Neuron (in vitro differentiated cells): ENCODE results near the gene NEMF.
A peak's percentile ranks its signal among the peaks of the same experiment; 100 is the strongest.
"Not testable (repeated sequence)": the region's sequence is repeated elsewhere in the genome, so short reads cannot be mapped to it uniquely, and the experiment has no call there.

Experiments
- H2AFZ ChIP-seq: one replicate; pipeline ENCODE4 v1.6.1; 2013; ENCODE audit warnings: low read depth, mild to moderate bottlenecking, inconsistent platforms, low read length, moderate library complexity
- H3K27me3 ChIP-seq: one replicate; pipeline ENCODE4 v1.6.1; 2013; ENCODE audit warnings: low read length; ENCODE audit not compliant: insufficient read depth
- H3K36me3 ChIP-seq: one replicate; pipeline ENCODE4 v1.6.1; 2013; ENCODE audit warnings: low read length; ENCODE audit not compliant: insufficient read depth
- H3K4me1 ChIP-seq: one replicate; pipeline ENCODE4 v1.6.1; 2013; ENCODE audit warnings: low read length; ENCODE audit not compliant: insufficient read depth
- H3K4me3 ChIP-seq: 2 replicates; pipeline ENCODE4 v1.5.1; 2013; ENCODE audit warnings: mild to moderate bottlenecking, low read length, moderate library complexity
- H3K9me3 ChIP-seq: one replicate; pipeline ENCODE4 v1.6.1; 2013; ENCODE audit warnings: low read length

Gene NEMF

DNA sequence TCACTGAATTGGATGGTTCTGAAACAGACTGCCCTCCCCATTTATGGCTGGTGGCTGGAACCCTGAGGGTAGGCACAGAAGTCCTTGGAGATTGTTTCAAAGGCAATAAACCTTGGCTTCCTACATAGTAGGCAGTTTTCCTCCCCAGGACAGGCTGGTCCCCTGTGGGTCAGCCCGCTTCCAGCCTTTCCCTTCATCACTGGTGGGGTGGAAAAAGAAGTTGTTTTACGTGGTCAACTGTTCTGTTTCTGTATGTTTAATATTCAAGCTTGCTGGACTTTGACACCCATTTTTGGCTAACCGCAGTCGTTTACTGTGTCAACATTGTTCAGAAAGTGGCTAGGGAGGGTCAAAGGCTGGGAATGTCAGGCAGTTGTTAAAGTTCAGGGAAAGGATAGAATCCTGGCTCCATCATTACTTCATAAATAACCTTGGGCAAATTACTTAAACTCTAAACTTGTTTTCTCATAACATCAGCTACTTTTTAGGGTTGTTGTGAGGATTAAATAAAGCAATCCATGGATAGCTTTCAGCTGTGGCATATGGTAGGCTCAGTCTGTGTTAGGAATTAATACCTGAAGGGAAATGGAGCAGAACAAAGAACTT is 82.3 kb downstream of the NEMF start:
- H2AFZ ChIP-seq = no peak overlapping the region
- peaks cover 25% of the 10 kb centered on the region for H3K4me1 ChIP-seq
- no peaks in the 10 kb centered on the region for H3K9me3 ChIP-seq
- H3K36me3 ChIP-seq = peaks cover 21% of the 10 kb centered on the region
- H3K4me3 ChIP-seq = peak overlapping the region; percentile 87
- no peaks in the 10 kb centered on the region for H3K27me3 ChIP-seq

DNA sequence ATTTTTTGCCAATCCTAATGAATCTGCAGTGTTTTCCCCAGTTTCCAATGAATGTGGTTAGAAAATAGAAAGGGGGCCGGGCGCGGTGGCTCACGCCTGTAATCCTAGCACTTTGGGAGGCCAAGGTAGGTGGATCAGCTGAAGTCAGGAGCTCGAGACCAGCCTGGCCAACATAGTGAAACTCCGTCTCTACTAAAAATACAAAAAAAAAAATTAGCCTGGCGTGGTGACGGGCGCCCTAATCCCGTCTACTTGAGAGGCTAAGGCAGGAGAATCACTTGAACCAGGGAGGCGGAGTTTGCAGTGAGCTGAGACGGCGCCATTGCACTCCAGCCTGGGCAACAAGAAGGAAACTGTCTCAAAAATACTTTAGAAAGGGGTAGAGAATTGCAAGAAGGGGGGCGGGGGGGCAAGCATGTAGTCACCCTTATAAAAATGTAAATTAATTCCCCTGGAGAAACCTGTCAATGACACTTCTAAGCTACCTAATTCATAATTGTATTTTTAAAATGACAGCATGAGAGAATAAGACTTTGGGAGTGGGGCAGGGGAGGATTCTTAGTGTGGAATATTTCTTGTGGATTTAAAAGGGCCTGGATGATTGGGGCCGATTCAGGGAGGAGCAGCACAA is 82.9 kb downstream of the NEMF start:
- H3K36me3 ChIP-seq = peaks cover 15% of the 10 kb centered on the region
- no peaks in the 10 kb centered on the region for H3K9me3 ChIP-seq
- peak overlapping the region; percentile 87 for H3K4me3 ChIP-seq
- peaks cover 25% of the 10 kb centered on the region for H3K4me1 ChIP-seq
- H3K27me3 ChIP-seq = no peaks in the 10 kb centered on the region
- no peak overlapping the region for H2AFZ ChIP-seq

DNA sequence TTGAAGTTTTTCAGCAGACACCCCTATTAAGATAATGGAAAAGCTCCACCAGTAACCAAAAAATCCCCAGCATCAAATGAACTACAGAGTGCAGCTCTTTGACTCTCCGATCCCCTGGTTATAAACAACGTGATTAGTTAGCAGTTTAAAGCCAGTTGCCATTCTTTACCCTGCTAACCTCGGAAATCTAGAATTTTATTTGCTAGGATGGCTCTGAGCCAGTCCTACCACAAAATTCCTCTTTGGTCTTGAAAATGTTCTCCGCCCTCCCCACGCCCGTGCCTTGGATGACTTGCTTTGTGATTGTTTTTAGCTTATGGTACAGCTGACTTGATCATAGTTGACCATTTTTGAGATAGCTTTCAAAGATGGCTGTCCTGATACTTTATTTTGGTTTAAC is 83.4 kb downstream of the NEMF start:
- peaks cover 25% of the 10 kb centered on the region for H3K4me1 ChIP-seq
- H2AFZ ChIP-seq = no peak overlapping the region
- H3K4me3 ChIP-seq = peak overlapping the region; percentile 87
- no peaks in the 10 kb centered on the region for H3K9me3 ChIP-seq
- no peaks in the 10 kb centered on the region for H3K27me3 ChIP-seq
- H3K36me3 ChIP-seq = peaks cover 10% of the 10 kb centered on the region

DNA sequence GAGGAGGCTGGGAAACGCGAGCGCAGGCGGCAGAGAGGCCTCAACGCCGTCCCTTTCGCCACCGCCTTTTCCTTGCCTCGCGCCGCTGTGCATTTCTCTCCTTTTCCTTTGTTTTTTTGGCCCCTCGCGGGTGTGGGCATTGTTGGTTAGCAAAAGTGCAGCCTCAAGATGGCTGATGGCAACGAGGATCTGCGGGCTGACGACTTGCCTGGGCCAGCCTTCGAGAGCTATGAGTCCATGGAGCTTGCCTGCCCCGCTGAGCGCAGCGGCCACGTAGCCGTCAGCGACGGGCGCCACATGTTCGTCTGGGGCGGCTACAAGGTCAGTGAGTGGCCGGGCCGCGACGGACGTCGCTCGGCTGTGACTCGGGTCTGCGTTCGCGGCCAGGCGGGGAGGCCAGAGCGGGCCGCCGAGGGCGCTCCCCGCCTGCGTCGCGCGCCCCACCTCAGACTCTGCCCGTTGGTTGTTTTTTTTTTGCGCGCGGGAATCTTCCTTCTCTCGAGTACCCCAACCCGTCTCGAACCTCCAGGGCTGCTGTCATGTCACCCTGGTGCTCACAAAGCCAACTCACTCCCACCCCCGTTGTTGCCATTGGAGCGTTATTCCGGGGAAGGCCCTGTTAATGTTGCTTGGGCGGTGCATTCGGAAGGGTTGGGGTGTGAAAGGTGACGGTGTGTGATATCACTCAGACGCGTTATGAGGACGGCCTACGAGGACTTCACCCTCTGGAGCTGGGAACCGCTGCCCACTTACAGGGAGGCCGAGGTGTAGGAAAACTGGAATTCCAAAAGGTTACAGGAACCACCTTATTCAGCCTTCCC is 84.1 kb downstream of the NEMF start:
- Histone ChIP-seq H3K9me3 (no peaks in the 10 kb centered on the region), H3K4me1 (peaks cover 25% of the 10 kb centered on the region), H3K27me3 (no peaks in the 10 kb centered on the region), H3K4me3 (peak overlapping the region; percentile 87), H3K36me3 (peaks cover 7% of the 10 kb centered on the region), H2AFZ (peak overlapping the region; percentile 99)

DNA sequence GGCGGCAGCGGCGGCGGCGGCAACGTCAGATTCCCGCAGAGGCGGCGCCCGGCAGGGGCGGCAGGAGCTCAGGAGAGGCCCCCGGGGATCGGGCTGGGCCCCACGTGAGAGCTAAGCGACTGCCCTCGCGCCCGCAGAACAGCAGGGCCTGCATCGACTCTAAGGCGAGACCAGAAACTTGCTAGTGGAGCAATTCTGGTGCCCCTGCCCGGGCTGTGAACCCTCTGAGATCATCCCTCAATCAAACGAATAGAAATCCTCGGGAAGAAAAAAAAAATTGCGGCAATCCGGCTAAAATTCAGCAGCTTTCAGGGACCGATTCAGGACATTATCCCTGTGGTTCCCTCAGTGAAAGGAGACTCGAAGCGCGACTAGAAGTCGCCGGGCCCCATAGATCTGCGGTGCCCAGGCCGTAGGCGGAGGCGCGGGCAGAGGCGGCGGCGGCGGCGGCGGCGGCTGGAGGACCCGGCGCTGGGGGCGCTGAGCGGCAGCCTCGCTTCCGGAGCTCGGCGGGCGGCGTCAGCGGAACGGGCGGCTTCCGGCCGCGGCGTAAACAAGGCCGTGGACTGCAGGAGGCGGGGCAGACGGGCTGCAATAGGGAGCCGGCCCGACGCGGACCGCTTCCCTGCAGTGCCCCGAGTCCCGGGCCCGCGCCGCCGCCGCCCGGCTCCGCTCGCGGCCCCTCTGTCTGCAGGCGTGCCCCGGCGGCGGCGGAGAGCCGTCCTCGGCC is 84.9 kb downstream of the NEMF start, which contains the start of gene KLHDC2:
Gene KLHDC2, plus strand, starts transcription at position 583 of the 730 bp plus-strand sequence. CDS start 316 bp downstream, outside the sequence.
- peaks cover 25% of the 10 kb centered on the region for H3K4me1 ChIP-seq
- no peaks in the 10 kb centered on the region for H3K9me3 ChIP-seq
- peak within 1 kb of the TSS; percentile 99 for H2AFZ ChIP-seq
- peak within 1 kb of the TSS; percentile 87 for H3K4me3 ChIP-seq
- no peaks in the 10 kb centered on the region for H3K27me3 ChIP-seq
- H3K36me3 ChIP-seq = peaks cover 7% of the 10 kb centered on the region

DNA sequence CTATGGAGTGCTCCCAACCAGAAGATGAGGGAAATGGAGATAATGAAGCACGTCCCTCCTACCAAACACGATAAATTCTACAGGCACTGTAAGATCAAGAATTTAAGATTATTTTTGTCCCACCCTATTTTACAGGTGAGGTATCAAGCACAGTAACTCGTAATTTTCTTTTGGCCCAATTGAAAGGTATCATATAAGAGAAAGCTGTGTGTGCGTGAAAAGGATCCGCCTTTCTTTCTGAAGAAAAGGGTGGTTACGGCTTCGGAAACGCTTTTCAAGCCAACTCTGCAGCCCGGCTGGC is 85.4 kb downstream of the NEMF start:
- peak overlapping the region; percentile 87 for H3K4me3 ChIP-seq
- no peaks in the 10 kb centered on the region for H3K27me3 ChIP-seq
- H3K4me1 ChIP-seq = peaks cover 25% of the 10 kb centered on the region
- peak overlapping the region; percentile 99 for H2AFZ ChIP-seq
- peaks cover 3% of the 10 kb centered on the region for H3K36me3 ChIP-seq
- no peaks in the 10 kb centered on the region for H3K9me3 ChIP-seq

DNA sequence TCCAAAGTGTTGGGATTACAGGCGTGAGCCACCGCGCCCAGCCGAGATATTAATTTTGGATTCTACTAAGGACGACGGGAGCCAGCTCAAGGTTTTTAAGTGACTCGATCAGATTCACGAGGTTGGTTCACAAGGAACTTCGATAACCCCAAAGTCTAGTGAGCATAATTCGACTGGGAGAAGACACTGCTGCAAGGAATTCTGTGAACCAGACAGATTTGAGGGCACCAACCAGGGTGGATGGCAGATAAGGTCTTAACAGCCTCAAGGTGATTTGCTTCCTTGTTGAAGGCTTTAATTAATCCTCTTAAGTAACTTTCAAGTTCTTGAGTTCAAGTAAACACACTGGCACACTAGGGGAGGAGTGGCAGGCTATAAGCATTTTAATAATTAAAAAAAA is 85.7 kb downstream of the NEMF start:
- Histone ChIP-seq H3K4me3 (peak overlapping the region; percentile 87), H3K4me1 (peaks cover 25% of the 10 kb centered on the region), H3K27me3 (no peaks in the 10 kb centered on the region)

DNA sequence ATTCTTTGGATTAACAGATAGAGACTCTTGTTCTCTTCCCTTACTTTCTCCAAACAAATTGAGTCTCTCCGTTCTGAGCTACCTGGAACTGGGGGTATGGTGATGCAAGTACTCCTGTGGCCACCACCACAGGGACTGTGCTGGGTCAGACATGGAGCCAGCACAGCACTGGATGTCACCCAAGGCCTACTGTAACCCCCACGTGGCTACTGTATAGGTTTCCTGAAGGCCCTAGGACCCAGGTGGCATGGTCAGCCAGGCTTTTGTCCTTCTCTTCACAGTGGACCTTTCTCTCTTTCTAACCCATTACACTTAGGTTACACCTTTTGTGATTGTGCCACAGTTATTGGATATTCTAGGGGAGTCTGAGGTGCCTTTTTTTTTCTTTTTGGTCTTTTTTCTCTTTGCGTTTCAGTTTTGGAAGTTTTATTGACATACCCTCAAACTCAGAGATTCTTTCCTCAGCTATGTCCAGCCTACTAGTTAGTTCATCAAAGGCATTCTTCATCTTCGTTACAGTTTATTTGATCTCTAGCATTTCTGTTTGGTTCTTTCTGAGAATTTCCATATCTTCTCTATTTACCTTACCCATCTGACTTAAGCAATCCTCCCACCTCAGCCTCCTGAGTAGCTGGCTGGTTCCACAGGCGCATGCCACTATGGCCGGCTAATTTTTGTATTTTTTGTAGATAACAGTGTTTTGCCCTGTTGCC is 90.6 kb downstream of the NEMF start:
- H3K27me3 ChIP-seq = no peaks in the 10 kb centered on the region
- H3K36me3 ChIP-seq = no peaks in the 10 kb centered on the region
- H3K9me3 ChIP-seq = no peaks in the 10 kb centered on the region
- H2AFZ ChIP-seq = no peak overlapping the region
- no peak overlapping the region for H3K4me3 ChIP-seq
- peaks cover 4% of the 10 kb centered on the region for H3K4me1 ChIP-seq

More for the DNA sequence above, 85.7 kb downstream of the NEMF start:
- no peaks in the 10 kb centered on the region for H3K9me3 ChIP-seq
- H3K36me3 ChIP-seq = peaks cover 3% of the 10 kb centered on the region
- peak overlapping the region; percentile 99 for H2AFZ ChIP-seq

DNA sequence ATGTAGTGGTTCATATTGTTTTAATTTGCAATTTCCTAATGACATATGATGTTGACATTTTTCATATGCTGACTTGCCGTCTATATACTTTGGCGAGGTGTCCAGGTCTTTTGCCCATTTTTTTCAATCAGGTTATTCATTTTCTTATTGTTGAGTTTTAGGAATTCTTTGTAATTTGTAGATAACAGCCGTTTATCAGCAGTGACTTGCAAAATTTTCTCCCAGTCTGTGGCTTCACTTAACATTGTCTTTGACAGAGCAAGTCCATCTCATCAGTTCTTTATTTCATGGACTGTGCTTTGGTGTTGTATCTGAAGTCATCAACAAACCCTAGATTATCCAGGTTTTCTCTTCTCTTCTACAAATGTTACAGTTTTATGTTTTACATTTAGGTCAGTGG is 97.2 kb downstream of the NEMF start:
- Histone ChIP-seq H3K27me3 (no peaks in the 10 kb centered on the region), H3K4me3 (no peak overlapping the region), H3K36me3 (no peaks in the 10 kb centered on the region), H3K9me3 (no peaks in the 10 kb centered on the region), H2AFZ (no peak overlapping the region), H3K4me1 (no peaks in the 10 kb centered on the region)

DNA sequence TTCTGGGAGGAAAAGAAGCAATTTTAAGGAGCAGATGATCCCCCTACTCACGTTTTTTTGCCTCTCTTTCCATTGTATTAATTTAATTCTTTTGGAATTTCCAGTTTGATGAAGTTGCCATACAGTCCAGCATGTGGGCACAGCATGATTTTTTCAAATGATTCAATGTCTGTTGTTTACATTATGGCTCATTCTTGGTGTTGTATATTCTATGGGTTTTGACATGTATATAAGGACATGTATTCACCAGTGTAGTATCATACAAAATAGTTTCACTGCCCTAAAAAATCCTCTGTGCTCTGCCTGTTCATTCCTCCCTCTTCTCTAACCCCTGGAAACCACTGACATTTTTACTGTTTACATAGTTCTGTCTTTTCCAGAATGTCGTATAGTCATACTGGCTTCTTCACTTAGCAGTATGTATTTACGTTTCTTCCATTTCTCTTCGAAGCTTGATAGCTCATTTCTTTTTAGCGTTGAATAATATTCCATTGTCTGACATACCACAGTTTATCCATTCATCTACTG is 98.0 kb downstream of the NEMF start:
- no peaks in the 10 kb centered on the region for H3K4me1 ChIP-seq
- no peak overlapping the region for H2AFZ ChIP-seq
- no peaks in the 10 kb centered on the region for H3K36me3 ChIP-seq
- no peak overlapping the region for H3K4me3 ChIP-seq
- no peaks in the 10 kb centered on the region for H3K9me3 ChIP-seq
- H3K27me3 ChIP-seq = no peaks in the 10 kb centered on the region

DNA sequence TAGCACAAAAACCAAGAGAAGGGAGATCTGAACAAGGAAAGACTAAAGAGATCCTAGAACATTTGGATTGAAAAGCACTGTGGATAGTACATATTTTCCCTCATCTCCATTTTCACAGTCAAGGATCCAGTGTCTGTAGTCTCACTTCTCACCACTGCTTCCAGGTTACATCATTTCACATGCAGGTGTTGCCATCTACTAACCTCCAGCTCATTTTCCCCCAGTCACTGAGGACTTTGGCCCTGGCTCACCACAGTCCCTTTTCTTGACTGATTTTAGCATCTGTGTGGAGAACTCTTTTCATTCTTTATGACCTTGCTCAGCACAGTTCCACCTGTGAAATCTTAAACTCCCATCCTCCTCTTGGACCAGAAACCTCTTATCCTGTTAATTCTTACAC is 106.1 kb downstream of the NEMF start:
- not testable (repeated sequence) for H3K4me1 ChIP-seq, H3K4me3 ChIP-seq, H3K27me3 ChIP-seq, H2AFZ ChIP-seq, H3K36me3 ChIP-seq, H3K9me3 ChIP-seq

DNA sequence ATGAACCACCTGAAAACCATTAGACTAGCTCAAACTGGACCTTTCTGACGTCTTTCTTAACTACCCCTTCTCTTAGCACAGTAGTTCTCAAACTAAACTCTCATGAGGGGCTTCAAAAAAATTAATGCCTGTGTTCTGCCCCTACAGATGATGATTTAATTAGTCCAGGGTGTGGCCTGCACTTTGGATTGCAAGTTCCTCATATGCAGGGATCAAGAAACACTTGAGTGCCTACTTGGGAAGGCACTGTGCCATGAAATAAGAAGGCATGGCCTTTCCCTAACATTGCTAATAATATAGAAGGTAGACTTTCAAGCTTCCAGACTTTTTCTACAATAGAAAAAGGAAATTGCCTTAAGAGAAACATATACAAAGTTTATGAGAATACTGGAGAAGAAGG is 107.4 kb downstream of the NEMF start:
- Histone ChIP-seq H3K27me3 (no peaks in the 10 kb centered on the region), H3K9me3 (no peaks in the 10 kb centered on the region), H3K4me3 (no peak overlapping the region), H3K36me3 (no peaks in the 10 kb centered on the region), H2AFZ (no peak overlapping the region), H3K4me1 (no peaks in the 10 kb centered on the region)
